ENCODE results near the gene PLK3.

Gene PLK3

GRCh38 chr1:44842486-44842861 lies 42.3 kb downstream of the PLK3 start:
- no peaks in the 10 kb centered on the region for H3K36me3 ChIP-seq (ENCODE audit: insufficient read depth, low read length)
- no peak for TF ChIP-seq EZH2 (IDR thresholded peaks at IDR 0.05; ENCODE audit: borderline replicate concordance, low read depth, low read length, severe bottlenecking)
- no peak for TF ChIP-seq CTCF (IDR thresholded peaks at IDR 0.05; ENCODE audit: borderline replicate concordance, extremely low read depth, low read length, poor library complexity, severe bottlenecking)
- H3K4me2 ChIP-seq (ENCODE audit: insufficient read depth, low read length) = peak overlapping the region; percentile 86
- DNase-seq (no peak), ATAC-seq (ENCODE audit: insufficient read depth, low read depth) (no peak; the same call in 2 of the 3 replicates)
- no peak overlapping the region for H3K27ac ChIP-seq (ENCODE audit: low read length)
- peaks cover 6% of the 10 kb centered on the region for H3K27me3 ChIP-seq (ENCODE audit: insufficient read depth, low read length, poor library complexity)
- H3K9me3 ChIP-seq (ENCODE audit: insufficient read depth, low read length, severe bottlenecking) = no peaks in the 10 kb centered on the region
- peak overlapping the region; percentile 67 for H2AFZ ChIP-seq (ENCODE audit: low read depth, low read length)
- H3K79me2 ChIP-seq (ENCODE audit: insufficient read depth, low read length) = no peaks in the 10 kb centered on the region
- H4K20me1 ChIP-seq (ENCODE audit: insufficient read depth, low read length) = 0 out of 2 replicates have a peak, but pooled peaks cover 2% of the 10 kb centered on the region
- peaks cover 14% of the 10 kb centered on the region for H3K4me1 ChIP-seq (ENCODE audit: insufficient read depth, low read length)
- H3K9ac ChIP-seq (ENCODE audit: low read depth, low read length) = peak overlapping the region; percentile 55
- peak overlapping the region; percentile 16 to 51; a peak in 3 of 4 replicates for H3K4me3 ChIP-seq (ENCODE audit: low read depth in 1 of 2, low read length in 2 of 2)

- peak within 1 kb of the TSS; percentile 55 for H3K9ac ChIP-seq (ENCODE audit: low read depth, low read length)
- no peaks in the 10 kb centered on the region for H3K9me3 ChIP-seq (ENCODE audit: insufficient read depth, low read length, severe bottlenecking)
- H3K27ac ChIP-seq (ENCODE audit: low read length) = no peak within 1 kb of the TSS
- H2AFZ ChIP-seq (ENCODE audit: low read depth, low read length) = peak within 1 kb of the TSS; percentile 67
- ATAC-seq (ENCODE audit: insufficient read depth, low read depth) (peak; percentile 98), DNase-seq (peak; percentile 87)
- H3K4me1 ChIP-seq (ENCODE audit: insufficient read depth, low read length) = peaks cover 14% of the 10 kb centered on the region
- H3K36me3 ChIP-seq (ENCODE audit: insufficient read depth, low read length) = no peaks in the 10 kb centered on the region
- H4K20me1 ChIP-seq (ENCODE audit: insufficient read depth, low read length) = 0 out of 2 replicates have a peak, but pooled peaks cover 2% of the 10 kb centered on the region
- peak within 1 kb of the TSS; percentile 16 to 51; a peak in 3 of 4 replicates for H3K4me3 ChIP-seq (ENCODE audit: low read depth in 1 of 2, low read length in 2 of 2)
- H3K4me2 ChIP-seq (ENCODE audit: insufficient read depth, low read length) = peak within 1 kb of the TSS; percentile 86
- no peak for TF ChIP-seq EZH2 (IDR thresholded peaks at IDR 0.05; ENCODE audit: borderline replicate concordance, low read depth, low read length, severe bottlenecking)
- no peaks in the 10 kb centered on the region for H3K79me2 ChIP-seq (ENCODE audit: insufficient read depth, low read length)
- H3K27me3 ChIP-seq (ENCODE audit: insufficient read depth, low read length, poor library complexity) = peaks cover 6% of the 10 kb centered on the region
Observed at GRCh38 chr1:44842862-44843655, 42.9 kb downstream of the PLK3 start, which contains the start of gene PTCH2. PTCH2 (minus strand) TSS chr1:44843253; CDS start chr1:44842932, 321 bp downstream.

GRCh38 chr1:44846985-44847384 lies 46.8 kb downstream of the PLK3 start:
- ATAC-seq (ENCODE audit: insufficient read depth, low read depth) (no peak), DNase-seq (no peak)
- Histone ChIP-seq H3K4me3 (ENCODE audit: low read depth in 1 of 2, low read length in 2 of 2) (no peak overlapping the region), H4K20me1 (ENCODE audit: insufficient read depth, low read length) (0 out of 2 replicates have a peak, but pooled peaks cover under 1% of the 10 kb centered on the region), H3K36me3 (ENCODE audit: insufficient read depth, low read length) (peaks cover 4% of the 10 kb centered on the region; the same call in 1 of the 2 replicates), H3K27me3 (ENCODE audit: insufficient read depth, low read length, poor library complexity) (peaks cover 6% of the 10 kb centered on the region), H3K4me2 (ENCODE audit: insufficient read depth, low read length) (no peak overlapping the region), H3K9ac (ENCODE audit: low read depth, low read length) (no peak overlapping the region), H3K27ac (ENCODE audit: low read length) (no peak overlapping the region), H2AFZ (ENCODE audit: low read depth, low read length) (no peak overlapping the region), H3K4me1 (ENCODE audit: insufficient read depth, low read length) (peaks cover 14% of the 10 kb centered on the region), H3K79me2 (ENCODE audit: insufficient read depth, low read length) (no peaks in the 10 kb centered on the region), H3K9me3 (ENCODE audit: insufficient read depth, low read length, severe bottlenecking) (no peaks in the 10 kb centered on the region)
- TF ChIP-seq CTCF (IDR thresholded peaks at IDR 0.05; ENCODE audit: borderline replicate concordance, extremely low read depth, low read length, poor library complexity, severe bottlenecking) = no peak
- no peak for TF ChIP-seq EZH2 (IDR thresholded peaks at IDR 0.05; ENCODE audit: borderline replicate concordance, low read depth, low read length, severe bottlenecking)

- DNase-seq = no peak
- Histone ChIP-seq H3K4me2 (ENCODE audit: insufficient read depth, low read length) (no peak overlapping the region), H3K9ac (ENCODE audit: low read depth, low read length) (no peak overlapping the region), H4K20me1 (ENCODE audit: insufficient read depth, low read length) (no peaks in the 10 kb centered on the region), H3K4me1 (ENCODE audit: insufficient read depth, low read length) (peaks cover 8% of the 10 kb centered on the region), H2AFZ (ENCODE audit: low read depth, low read length) (no peak overlapping the region), H3K36me3 (ENCODE audit: insufficient read depth, low read length) (peaks cover 4% of the 10 kb centered on the region; the same call in 1 of the 2 replicates), H3K27ac (ENCODE audit: low read length) (no peak overlapping the region), H3K79me2 (ENCODE audit: insufficient read depth, low read length) (no peaks in the 10 kb centered on the region), H3K27me3 (ENCODE audit: insufficient read depth, low read length, poor library complexity) (peaks cover 2% of the 10 kb centered on the region), H3K9me3 (ENCODE audit: insufficient read depth, low read length, severe bottlenecking) (no peaks in the 10 kb centered on the region), H3K4me3 (ENCODE audit: low read depth in 1 of 2, low read length in 2 of 2) (no peak overlapping the region)
- TF ChIP-seq EZH2 (IDR thresholded peaks at IDR 0.05; ENCODE audit: borderline replicate concordance, low read depth, low read length, severe bottlenecking) = no peak
- no peak for TF ChIP-seq CTCF (IDR thresholded peaks at IDR 0.05; ENCODE audit: borderline replicate concordance, extremely low read depth, low read length, poor library complexity, severe bottlenecking)
- no peak for ATAC-seq (ENCODE audit: insufficient read depth, low read depth)
Observed at GRCh38 chr1:44847845-44848244, 47.7 kb downstream of the PLK3 start.
